ENCODE results near the gene PDE6B.

The PDE6B gene

GRCh38 chr4:718460-718859 is 93.1 kb downstream of the PDE6B start:
- no peaks in the 10 kb centered on the region for H3K4me1 ChIP-seq (ENCODE audit: low read length)
- H2AFZ ChIP-seq (ENCODE audit: low read depth, low read length) = no peak overlapping the region
- peaks cover 53% of the 10 kb centered on the region for H4K20me1 ChIP-seq (ENCODE audit: insufficient read depth, low read length)
- H3K27me3 ChIP-seq (ENCODE audit: low read depth, low read length) = no peaks in the 10 kb centered on the region
- H3K79me2 ChIP-seq (ENCODE audit: low read length) = peaks cover 88% of the 10 kb centered on the region
- no peaks in the 10 kb centered on the region for H3K9me3 ChIP-seq (ENCODE audit: insufficient read depth, low read length)
- no peak overlapping the region for H3K9ac ChIP-seq (ENCODE audit: low read length)
- peaks cover 39% of the 10 kb centered on the region for H3K36me3 ChIP-seq (replicated peaks; ENCODE audit: low read depth, low read length)
- no peak overlapping the region for H3K27ac ChIP-seq (ENCODE audit: low read length)
- no peak overlapping the region for H3K4me2 ChIP-seq (ENCODE audit: low read length)
- no peak for TF ChIP-seq EZH2phosphoT487 (IDR thresholded peaks at IDR 0.05; ENCODE audit: low read depth)
- TF ChIP-seq, protein P1, sequence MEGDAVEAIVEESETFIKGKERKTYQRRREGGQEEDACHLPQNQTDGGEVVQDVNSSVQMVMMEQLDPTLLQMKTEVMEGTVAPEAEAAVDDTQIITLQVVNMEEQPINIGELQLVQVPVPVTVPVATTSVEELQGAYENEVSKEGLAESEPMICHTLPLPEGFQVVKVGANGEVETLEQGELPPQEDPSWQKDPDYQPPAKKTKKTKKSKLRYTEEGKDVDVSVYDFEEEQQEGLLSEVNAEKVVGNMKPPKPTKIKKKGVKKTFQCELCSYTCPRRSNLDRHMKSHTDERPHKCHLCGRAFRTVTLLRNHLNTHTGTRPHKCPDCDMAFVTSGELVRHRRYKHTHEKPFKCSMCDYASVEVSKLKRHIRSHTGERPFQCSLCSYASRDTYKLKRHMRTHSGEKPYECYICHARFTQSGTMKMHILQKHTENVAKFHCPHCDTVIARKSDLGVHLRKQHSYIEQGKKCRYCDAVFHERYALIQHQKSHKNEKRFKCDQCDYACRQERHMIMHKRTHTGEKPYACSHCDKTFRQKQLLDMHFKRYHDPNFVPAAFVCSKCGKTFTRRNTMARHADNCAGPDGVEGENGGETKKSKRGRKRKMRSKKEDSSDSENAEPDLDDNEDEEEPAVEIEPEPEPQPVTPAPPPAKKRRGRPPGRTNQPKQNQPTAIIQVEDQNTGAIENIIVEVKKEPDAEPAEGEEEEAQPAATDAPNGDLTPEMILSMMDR (IDR thresholded peaks at IDR 0.05; ENCODE audit: low read depth, low read length) = no peak
- no peak overlapping the region for H3K4me3 ChIP-seq (ENCODE audit: low read length)
